HG02571 (cell line): ENCODE data around the gene LAMA5.

Experiments used
- ATAC-seq: cut with Tn5 transposase; IDR thresholded peaks from one replicate; pipeline ENCODE4 v1.9.1; 2021; ENCODE audit warnings: mild to moderate bottlenecking, moderate library complexity; ENCODE audit not compliant: unreplicated experiment

Gene LAMA5, protein sequence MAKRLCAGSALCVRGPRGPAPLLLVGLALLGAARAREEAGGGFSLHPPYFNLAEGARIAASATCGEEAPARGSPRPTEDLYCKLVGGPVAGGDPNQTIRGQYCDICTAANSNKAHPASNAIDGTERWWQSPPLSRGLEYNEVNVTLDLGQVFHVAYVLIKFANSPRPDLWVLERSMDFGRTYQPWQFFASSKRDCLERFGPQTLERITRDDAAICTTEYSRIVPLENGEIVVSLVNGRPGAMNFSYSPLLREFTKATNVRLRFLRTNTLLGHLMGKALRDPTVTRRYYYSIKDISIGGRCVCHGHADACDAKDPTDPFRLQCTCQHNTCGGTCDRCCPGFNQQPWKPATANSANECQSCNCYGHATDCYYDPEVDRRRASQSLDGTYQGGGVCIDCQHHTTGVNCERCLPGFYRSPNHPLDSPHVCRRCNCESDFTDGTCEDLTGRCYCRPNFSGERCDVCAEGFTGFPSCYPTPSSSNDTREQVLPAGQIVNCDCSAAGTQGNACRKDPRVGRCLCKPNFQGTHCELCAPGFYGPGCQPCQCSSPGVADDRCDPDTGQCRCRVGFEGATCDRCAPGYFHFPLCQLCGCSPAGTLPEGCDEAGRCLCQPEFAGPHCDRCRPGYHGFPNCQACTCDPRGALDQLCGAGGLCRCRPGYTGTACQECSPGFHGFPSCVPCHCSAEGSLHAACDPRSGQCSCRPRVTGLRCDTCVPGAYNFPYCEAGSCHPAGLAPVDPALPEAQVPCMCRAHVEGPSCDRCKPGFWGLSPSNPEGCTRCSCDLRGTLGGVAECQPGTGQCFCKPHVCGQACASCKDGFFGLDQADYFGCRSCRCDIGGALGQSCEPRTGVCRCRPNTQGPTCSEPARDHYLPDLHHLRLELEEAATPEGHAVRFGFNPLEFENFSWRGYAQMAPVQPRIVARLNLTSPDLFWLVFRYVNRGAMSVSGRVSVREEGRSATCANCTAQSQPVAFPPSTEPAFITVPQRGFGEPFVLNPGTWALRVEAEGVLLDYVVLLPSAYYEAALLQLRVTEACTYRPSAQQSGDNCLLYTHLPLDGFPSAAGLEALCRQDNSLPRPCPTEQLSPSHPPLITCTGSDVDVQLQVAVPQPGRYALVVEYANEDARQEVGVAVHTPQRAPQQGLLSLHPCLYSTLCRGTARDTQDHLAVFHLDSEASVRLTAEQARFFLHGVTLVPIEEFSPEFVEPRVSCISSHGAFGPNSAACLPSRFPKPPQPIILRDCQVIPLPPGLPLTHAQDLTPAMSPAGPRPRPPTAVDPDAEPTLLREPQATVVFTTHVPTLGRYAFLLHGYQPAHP (N-terminal part only)

DNA sequence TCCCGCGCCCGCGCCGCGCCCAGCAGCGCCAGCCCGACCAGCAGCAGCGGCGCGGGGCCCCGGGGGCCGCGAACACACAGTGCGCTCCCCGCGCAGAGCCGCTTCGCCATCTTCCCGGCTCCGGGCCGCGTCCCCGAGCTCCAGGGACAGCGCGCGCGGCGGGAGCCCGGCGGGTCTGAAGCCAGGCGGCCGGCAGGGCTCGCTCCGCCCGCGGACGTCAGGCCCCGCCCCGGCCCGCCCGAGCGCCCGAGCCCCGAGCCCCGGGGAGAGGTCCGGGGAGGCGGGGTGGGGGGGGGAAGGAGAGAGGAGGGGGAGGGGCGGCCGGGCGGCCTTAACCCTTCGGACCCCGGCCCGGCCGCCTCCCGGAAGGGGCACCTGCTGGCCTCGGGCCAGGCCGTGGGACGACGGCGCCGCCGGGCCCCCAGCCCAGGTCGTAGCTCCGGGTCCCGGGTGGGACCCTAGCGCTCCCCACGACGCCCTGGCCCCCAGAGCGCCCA is at the start of gene LAMA5:
LAMA5 (minus strand) TSS at position 177 of the 497 bp plus-strand sequence; CDS start at position 110, 67 bp downstream.
- ATAC-seq = no peak

DNA sequence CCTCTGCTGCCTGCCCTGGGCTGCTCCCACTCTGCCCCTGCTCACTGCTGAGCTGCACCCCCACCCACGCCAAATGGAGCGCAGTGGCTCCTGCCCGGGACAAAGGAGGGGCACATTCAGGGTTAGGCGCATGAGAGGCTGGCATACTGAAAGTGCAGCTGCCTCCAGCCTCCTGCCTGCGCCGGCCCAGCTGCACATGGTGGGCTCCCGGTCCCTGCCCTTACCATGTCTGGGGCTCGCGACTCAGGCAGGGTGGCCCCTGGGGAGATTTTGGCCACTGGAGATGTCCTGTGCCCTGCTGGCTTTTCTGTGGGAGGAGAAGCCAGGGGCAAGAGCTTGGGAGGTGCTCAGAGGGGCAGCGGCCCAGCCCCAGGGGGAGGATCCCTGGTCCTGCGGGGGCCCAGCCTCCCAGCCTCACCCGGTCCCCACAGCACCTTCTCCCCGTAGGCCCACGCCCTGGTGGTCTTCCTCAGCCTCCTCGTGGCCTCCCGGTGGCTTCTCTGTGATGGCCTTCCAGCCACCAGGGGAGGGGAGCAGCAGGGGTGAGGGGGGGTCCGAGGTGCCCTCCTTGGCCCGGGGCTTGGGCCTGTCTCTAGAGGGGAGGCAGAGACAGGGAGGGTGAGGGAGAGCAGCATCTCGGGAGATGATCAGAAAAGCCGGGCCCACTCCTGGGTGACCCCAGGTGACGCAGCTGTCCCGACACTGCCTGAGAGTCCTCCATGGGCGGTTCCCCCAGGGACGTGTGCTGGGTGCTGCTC is 48.4 kb upstream of the LAMA5 start:
- ATAC-seq = no peak

DNA sequence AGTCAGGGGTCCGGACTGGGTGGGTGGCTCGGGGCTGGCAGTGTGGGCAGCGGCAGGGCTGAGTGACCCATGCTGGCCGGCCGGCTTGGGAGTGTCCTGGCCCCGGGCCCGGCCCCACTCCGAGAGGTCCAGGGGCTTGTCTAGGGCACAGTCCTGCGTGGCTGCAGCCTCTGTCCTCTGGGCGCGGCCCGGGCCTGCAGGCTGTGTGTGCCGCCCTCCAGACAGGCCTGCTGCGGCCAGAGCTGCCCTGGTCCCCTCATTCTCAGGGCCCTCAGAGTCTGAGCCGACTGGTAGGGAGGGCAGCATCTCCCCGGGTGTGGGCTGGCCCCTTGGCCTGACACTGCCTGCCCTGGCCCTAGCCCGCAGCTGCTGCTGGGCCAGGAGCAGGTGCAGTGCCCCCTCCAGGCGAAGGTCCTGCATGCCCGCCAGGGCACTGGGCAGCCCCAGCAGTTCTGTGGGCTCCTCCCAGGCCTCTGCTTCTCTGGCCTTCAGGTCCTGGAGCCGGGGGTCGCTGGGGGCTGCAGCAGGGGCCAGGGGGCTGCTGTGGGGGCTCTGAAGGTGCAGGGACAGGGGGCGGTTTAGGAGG is 46.9 kb upstream of the LAMA5 start:
- ATAC-seq = no peak

DNA sequence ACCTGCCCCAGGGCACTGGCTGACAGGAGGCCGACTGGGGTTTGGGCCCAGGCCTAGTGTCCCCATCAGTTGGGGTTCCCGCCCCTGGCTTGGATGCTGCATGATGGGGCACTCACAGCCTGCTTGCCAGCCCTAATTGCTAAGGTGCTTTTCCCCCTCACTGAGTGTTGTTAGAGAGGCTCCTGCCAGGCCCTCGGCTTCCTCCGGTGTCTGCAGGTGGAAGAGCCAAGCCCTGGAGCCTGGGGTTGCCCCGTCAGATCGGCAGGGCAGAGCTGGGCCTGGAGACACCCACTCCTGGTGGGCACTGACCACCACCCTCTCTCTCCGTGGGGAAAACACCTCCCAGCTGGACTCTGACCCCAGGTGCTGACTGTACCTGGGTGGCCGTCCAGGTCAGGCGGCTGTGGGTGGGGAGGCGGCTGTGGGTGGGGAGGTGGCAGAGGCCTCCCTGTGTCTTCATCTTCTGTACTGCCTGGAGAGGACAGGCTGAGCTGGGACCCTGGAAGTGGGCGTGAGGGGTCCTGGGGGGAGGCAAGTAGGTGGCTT is 46.0 kb upstream of the LAMA5 start:
- ATAC-seq = no peak

DNA sequence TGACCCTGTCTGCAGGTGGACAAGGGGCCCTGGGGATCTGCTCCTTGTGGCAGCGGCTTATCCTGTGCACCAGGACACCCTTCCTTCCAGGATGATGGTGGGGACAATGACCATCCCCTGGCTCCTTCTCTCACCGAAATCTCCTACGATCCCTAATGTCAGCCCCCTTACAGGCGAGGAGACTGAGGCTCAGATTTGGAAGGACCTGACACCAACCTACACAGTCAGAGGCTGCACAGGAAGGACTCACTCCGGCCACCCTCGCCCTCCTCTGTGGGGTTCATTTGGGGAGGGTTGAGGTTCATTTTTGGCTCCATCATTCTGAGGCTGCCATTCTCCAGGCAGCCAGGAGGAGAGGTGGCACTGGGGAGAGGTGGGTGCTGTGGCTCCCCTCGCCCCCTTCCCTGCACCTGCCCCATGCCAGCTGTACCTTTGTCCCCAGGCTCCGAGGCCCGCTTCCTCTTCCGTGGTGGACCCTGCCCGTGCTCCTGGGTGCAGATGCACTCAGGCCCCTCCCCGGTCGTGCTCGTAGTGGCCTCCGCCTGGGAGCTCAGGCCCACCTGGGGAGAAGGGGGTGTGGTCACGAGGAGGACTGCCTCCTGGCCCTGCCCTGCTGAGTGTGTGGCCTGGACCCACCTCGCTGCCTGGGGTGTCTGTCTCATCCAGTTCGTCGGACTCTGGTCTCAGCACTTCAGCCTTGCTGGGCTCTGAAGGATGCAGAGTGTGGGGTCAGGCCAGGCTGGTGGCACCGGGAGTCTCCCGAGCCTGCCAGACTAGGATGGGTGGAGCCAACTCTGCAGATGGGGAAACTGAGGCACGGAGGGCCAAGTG is 45.3 kb upstream of the LAMA5 start:
- no peak for ATAC-seq

DNA sequence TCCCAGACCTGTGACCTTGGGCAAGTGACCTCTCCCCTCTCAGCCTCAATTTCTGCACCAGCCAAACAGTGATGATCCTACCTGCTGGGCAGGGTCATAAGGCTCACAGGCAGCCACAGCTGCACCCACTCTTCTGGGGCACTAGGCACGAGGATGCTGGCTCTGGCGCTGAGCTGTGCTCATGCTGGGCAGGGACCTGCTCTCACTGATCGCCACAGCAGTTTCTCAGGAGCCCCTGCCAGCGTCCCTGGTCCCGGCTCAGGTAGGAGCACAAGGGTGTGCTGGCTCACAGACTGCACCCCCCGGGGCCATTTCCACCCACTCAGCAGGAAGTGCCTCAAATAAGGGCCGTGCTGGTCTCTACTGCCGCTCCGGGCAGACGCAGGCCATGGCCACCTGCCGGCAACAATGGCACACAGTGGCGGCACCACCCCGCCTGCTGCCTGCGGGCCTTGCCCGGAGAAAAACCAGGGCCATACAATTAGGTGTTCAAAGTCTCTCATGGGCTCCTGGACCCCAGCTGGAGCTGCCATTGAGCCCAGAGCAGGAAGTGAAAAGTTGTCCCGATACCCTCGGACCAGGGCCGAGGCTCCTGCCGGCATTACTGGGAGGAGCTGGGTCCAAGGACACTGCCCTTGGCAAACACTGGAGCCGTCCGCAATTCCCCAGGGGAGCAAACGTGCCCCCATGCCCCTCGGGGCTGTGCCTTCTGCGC is 44.5 kb upstream of the LAMA5 start:
- ATAC-seq = no peak

DNA sequence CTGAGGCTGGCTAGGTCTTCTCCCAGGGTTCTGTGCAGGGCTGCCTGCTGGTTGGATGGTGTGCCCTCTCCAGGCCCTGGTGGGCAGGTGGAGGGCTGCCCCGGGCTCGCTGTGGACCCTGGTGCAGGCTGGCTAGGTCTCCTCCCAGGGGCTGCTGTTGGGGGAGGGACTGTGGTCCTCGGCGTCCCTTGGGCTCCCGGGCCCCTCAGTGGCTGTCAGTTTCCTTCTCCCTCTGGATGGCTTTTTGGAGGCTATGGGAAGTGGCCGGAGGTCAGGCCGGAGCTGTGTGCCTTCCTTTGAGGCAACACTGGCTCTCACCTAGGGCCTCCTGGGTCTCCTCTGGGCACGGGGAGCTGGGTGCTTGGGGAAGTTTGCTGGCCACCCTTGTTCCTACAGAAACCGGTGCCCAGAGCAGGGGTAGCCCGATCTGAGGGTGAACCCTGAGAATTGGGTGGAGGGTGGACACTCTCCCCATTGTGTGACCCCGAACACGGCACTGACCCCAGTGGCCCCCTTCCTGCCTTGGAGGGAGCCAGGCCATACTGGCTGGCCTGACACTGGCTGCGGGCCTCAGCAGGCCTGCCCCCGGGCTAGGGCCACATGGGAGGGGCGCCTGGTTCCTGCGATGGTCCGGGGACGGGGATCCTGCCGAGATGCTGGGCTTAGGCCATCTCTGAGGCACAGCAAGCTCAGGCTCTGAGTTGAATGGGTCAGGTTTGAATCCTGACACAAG is 43.8 kb upstream of the LAMA5 start:
- ATAC-seq = no peak

DNA sequence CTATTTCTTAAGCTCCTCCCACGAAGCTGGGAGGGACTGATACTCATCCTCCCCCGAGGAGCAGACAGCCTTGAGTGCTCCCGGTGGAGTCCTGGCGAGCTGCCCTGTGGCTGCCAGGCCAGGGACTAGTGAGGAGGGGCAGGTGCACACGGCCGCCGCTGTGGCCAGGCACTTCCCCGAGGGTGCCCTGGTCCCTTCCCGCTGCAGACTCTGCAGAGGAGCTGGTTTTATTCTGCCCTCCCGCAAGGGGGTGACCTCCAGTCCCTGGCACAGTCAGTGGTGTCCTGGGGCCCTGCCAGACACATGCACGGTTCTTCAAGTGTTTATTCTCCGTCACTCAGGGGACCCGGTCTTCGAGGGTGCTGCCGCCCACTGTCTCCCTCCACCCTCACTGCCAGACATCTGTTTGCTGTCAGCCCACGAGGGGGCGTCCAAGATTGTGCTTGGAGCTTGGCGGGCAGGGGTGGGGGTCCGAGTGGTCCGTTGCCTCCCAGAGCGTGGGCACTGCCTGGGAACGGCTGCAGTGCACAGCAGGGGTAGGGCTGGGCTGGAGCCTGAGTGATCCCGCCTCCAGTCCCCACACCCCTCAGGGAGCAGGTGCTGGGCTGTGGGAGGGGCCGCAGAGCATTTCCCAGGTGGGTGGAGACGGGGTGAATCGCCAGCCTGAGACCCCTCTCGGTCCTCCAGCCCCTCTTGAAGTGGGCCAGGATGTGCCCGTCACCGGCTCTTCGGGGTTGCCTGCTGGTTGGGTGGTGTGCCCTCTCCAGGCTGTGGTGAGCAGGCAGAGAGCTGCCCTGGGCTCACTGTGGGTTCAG is 43.0 kb upstream of the LAMA5 start:
- no peak for ATAC-seq

DNA sequence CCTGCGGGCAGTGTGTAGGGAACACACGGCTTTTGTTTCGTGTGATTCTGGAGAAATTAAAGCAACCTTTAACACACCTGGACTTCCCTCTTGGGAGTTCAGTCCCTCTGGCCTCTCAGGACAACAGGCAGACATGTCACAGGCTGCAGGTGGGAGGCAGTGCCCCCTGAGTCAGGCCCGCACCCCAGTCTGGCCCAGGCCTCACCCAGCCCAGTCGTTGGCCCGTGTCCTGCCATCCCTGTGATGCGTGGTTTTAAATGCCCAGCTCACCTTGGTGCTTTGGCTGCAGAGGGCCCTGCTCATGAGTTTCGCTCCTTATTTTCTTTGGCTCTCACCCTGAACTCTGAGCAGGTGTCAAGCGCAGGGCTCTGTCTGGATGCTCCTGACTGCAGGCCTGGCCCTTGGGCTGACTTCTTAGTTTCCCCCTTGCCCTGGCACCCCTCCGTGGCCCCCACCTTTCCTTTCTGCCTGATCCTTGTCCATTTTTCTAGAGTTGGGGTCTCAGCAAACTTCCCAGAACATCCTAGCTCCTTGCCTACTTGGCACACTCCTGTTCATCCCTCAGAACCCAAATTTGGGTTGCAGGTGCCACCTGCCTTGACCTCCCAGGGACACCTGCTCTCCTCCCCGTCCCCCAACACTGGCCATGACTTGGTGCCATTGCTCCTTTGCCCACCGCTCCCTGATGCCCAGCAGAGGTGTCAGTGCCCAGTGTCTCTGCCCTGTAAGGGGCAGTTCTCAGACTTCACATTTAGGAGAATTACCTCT is 42.2 kb upstream of the LAMA5 start:
- ATAC-seq = no peak

DNA sequence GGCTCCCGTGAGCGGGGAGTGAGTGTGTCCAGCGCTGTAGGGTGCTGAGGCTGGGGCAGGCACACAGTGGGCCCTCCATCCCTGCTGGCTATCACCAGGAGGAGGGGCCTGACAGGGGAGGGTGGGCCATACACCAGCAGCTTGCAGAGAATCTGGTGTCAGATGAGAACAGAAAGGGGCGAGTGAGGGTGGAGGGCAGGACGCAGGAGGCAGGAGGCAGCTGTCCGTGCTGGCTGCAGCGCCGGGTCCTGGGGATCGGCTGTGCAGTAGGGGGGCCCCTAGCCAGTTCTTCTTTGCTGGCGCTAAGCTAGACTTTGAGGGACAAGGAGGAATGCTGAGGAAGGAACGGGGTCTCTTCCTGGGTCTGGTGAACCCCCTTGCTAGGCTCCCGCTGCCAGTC is 41.5 kb upstream of the LAMA5 start:
- no peak for ATAC-seq

DNA sequence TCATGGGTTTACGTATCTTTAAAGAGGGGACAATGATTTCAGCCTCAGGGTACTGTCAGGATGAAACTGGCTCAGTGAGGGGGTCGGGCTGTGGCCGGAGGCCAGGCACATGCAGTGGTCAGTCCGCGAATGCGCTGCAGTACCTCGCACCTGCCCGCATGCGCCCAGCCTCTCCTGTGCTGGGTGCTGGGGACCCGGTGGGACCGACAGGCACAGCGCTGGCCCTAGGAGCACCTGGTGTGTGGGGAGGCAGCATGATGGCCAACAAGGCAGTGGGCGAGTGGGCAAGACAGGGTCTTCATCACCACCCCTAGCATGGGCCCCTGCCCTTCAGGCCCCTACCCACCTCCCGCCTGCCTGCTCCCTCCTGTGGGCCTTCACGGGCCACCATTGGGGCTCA is 40.9 kb upstream of the LAMA5 start:
- no peak for ATAC-seq

DNA sequence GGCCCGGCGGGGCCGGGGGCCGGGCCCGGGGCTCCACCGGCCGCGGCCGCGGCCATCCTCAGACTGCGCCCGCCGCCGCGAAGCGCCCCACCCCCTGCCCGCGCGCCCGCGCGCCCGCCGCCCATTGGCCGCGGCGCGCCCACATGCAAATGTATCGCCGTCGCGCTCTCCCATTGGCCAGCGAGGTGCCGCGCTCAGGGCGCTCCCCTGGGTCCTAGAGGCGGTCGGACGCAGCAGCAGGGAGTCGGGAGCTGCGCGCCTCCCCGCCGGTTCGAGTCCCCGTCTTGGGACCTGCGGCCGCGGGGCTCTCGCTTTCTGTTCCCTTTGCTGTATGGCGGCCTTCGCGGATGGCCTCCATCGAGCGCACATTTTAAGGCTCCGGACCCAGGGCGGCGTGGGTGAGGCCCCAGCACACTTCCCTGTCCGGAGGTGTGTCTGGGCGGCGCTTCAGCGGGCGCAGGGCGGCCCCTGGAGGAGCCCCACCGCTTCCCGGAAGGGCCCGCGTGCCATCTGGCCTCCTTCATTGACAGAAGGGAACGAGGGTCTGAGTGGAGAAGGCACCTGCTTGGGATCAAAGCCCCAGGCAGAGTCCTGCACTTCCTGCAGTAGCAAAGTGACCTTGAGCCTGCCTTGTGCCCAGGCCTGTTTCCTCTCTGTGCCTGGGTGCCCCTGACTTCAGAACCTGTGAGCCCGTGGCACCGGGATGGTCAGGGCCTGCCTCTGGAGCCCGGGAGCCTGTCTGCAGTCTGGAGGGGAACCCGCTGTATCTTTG is 40.3 kb upstream of the LAMA5 start, which contains the start of gene CABLES2:
CABLES2 (minus strand) TSS at position 65 of the 772 bp plus-strand sequence; CDS start at position 56, 9 bp downstream.
- peak; percentile 79 for ATAC-seq

DNA sequence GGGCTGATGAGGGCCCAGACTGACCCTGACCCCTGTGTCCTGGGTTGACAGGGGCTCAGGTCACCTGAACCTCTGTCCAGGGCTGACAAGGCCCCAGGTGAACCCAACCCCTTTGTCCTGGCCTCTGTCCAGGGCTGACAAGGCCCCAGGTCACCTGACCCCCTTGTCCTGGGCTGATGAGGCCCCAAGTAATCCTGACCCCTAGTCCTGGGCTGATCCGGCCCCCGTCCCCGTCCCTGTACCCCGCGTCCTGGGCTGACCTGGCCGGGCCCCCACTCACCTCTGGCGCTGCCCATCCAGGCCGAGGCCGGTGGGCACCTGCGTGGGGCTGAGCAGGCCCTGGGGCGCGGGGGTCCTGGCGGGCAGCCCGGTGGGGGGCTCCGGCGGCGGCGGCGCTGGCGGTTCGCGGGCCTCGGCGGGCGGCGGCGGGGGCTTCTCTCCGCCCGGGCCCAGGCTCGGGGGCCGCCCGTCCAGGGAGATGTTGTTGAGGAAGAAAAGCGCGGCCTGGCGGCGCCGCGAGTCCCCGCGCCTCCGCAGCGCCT is 39.6 kb upstream of the LAMA5 start:
- ATAC-seq = peak; percentile 3

DNA sequence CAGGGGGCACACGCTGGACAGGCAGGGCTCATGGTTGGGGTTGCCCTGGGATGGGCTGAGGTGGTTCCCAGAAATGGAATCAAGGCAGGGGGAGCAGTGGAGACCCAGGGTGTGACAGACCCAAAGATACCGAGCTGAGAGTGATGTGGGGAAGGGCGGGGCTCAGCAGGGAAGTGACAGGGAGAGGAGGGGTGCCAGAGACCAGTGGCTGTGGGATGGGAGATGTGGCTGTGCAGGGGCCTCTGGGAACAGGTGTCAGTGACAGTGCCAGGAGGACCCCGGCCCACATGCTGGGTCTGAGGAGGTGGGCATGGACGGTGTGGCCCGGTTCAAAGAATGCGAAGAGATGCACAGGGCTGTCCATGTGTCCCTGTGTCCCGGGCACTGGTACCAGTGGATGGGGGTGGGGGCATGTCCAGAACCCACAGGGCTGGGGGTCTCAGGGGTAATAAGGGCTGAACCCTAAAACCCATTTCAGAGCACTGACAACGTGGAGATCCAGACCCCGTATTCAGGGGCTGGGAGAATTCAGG is 38.9 kb upstream of the LAMA5 start:
- ATAC-seq = no peak
